H1 (cell line): ENCODE measurements around the gene CASTOR1. TPM values are rescaled to one million over a fixed set of nuclear protein-coding genes. Genes with fewer than 3 reads are reported as not detected.

ENCODE experiments used
- CTCF ChIA-PET: fragments of 300-600 bp; sonication (Branson Sonifier 250); formaldehyde crosslinking; loops from one replicate; lab custom pipeline; 2021; ENCODE audit not compliant: partially characterized antibody; lab: Charles Lee
- POLR2A ChIA-PET: fragments of 300-600 bp; sonication (Branson Sonifier 250); formaldehyde crosslinking; loops from one replicate; lab custom pipeline; 2021; ENCODE audit warnings: inconsistent platforms; ENCODE audit not compliant: partially characterized antibody; lab: Charles Lee
- DNase-seq, 2 experiments: peaks; one replicate each; pipeline versions ENCODE4 v3.0.0 to v3.0.0-alpha.2; 2010 to 2022; ENCODE audit warnings: low spot score in 2 of 2, low read depth in 1 of 2, mixed read lengths in 1 of 2
- FAIRE-seq: peaks from 2 replicates; lab custom pipeline; 2011; peaks lifted over from hg19 to GRCh38; lab: Jason Lieb, UNC
- H2AFZ ChIP-seq: 2 replicates; pipeline ENCODE4 v1.8.1; 2012; ENCODE audit warnings: low read length, inconsistent platforms
- H2AK5ac ChIP-seq: 2 replicates; pipeline ENCODE4 v1.6.1; 2013; ENCODE audit warnings: low read depth, low read length
- H2BK120ac ChIP-seq: replicated peaks from 2 replicates; pipeline ENCODE3; 2013; ENCODE audit warnings: low read depth, low read length, inconsistent platforms
- H2BK12ac ChIP-seq: 2 replicates; pipeline ENCODE4 v1.6.1; 2013; ENCODE audit warnings: low read depth, low read length
- H2BK15ac ChIP-seq: 2 replicates; pipeline ENCODE4 v1.6.1; 2013; ENCODE audit warnings: low read length
- H2BK20ac ChIP-seq: 2 replicates; pipeline ENCODE4 v1.6.1; 2013; ENCODE audit warnings: low read length
- H2BK5ac ChIP-seq: 2 replicates; pipeline ENCODE4 v1.6.1; 2013; ENCODE audit warnings: low read depth, low read length
- H3K14ac ChIP-seq: 2 replicates; pipeline ENCODE4 v1.6.1; 2013; ENCODE audit warnings: inconsistent platforms; ENCODE audit not compliant: insufficient read length
- H3K18ac ChIP-seq: 2 replicates; pipeline ENCODE4 v1.6.1; 2013; ENCODE audit warnings: low read length; ENCODE audit errors: extremely low read depth
- H3K23ac ChIP-seq: 2 replicates; pipeline ENCODE4 v1.6.1; 2013; ENCODE audit warnings: inconsistent platforms; ENCODE audit not compliant: insufficient read length
- H3K23me2 ChIP-seq: 2 replicates; pipeline ENCODE4 v1.6.1; 2013; ENCODE audit warnings: low read depth, low read length
- H3K27ac ChIP-seq: 2 replicates; pipeline ENCODE4 v1.6.1; 2011; ENCODE audit warnings: low read depth, low read length, inconsistent platforms
- H3K27me3 ChIP-seq, 4 experiments: replicated peaks in 1 of 4; 1 replicate in 1 of 4; 2 replicates in 3 of 4; pipeline versions ENCODE4 v1.6.1 to v1.8.1; 2011 to 2013; ENCODE audit warnings: low read length in 3 of 4, mild to moderate bottlenecking in 3 of 4, inconsistent platforms in 2 of 4, mixed read lengths in 2 of 4, moderate library complexity in 1 of 4; ENCODE audit not compliant: control insufficient read depth in 3 of 4, insufficient read depth in 3 of 4; ENCODE audit errors: extremely low read depth in 1 of 4
- H3K36me3 ChIP-seq, 4 experiments: 2 replicates each; pipeline versions ENCODE4 v1.6.1 to v1.8.1; 2011 to 2013; ENCODE audit warnings: mild to moderate bottlenecking in 4 of 4, low read length in 3 of 4, moderate library complexity in 2 of 4, control low read depth in 1 of 4, inconsistent platforms in 1 of 4; ENCODE audit not compliant: insufficient read depth in 4 of 4, control insufficient read depth in 2 of 4
- H3K4ac ChIP-seq: replicated peaks from 2 replicates; pipeline ENCODE3; 2013; ENCODE audit warnings: low read length, low read depth, mixed read lengths, inconsistent platforms; ENCODE audit not compliant: insufficient read length
- H3K4me1 ChIP-seq, 4 experiments: replicated peaks in 1 of 4; 1 replicate in 1 of 4; 2 replicates in 3 of 4; pipeline versions ENCODE4 v1.6.1 to v1.8.1; 2011 to 2013; ENCODE audit warnings: low read length in 3 of 4, inconsistent platforms in 2 of 4, mixed read lengths in 1 of 4; ENCODE audit not compliant: insufficient read depth in 4 of 4, control insufficient read depth in 3 of 4
- H3K4me2 ChIP-seq, 2 experiments: 2 replicates each; pipeline versions ENCODE4 v1.6.1 to v1.8.1; 2011 to 2013; ENCODE audit warnings: low read depth in 2 of 2, low read length in 2 of 2, control low read depth in 1 of 2, inconsistent platforms in 1 of 2, mild to moderate bottlenecking in 1 of 2; ENCODE audit not compliant: insufficient read depth in 1 of 2
- H3K4me3 ChIP-seq, 4 experiments: fragments of 200-600, 300-600 bp in 1 of 4; sonication (generic), shearing (Covaris generic), sonication (Bioruptor Twin) in 1 of 4; 2 replicates each; pipeline versions ENCODE4 v1.5.1 to v1.8.1; 2011 to 2016; ENCODE audit warnings: low read length in 4 of 4, low read depth in 3 of 4, control low read depth in 2 of 4, inconsistent platforms in 2 of 4, mild to moderate bottlenecking in 2 of 4, mixed read lengths in 1 of 4, moderate library complexity in 1 of 4; ENCODE audit not compliant: insufficient read depth in 2 of 4; ENCODE audit errors: extremely low read depth in 1 of 4
- H3K56ac ChIP-seq: replicated peaks from 2 replicates; pipeline ENCODE3; 2013; ENCODE audit warnings: low read depth, mild to moderate bottlenecking, mixed read lengths, low read length, inconsistent platforms; ENCODE audit not compliant: insufficient read length
- H3K79me1 ChIP-seq: 2 replicates; pipeline ENCODE4 v1.6.1; 2013; ENCODE audit warnings: low read depth, low read length, control low read depth
- H3K79me2 ChIP-seq, 2 experiments: 2 replicates each; pipeline versions ENCODE4 v1.6.1 to v1.8.1; 2012 to 2013; ENCODE audit warnings: low read length in 2 of 2, mild to moderate bottlenecking in 2 of 2, inconsistent platforms in 1 of 2; ENCODE audit not compliant: insufficient read depth in 2 of 2, control insufficient read depth in 1 of 2
- H3K9ac ChIP-seq, 4 experiments: replicated peaks in 1 of 4; 1 replicate in 1 of 4; 2 replicates in 3 of 4; pipeline versions ENCODE4 v1.6.1 to v1.8.1; 2011 to 2013; ENCODE audit warnings: low read depth in 3 of 4, low read length in 3 of 4, control low read depth in 2 of 4, mild to moderate bottlenecking in 2 of 4, moderate library complexity in 2 of 4, inconsistent platforms in 1 of 4; ENCODE audit errors: extremely low read depth in 1 of 4
- H3K9me3 ChIP-seq, 2 experiments: 2 replicates each; pipeline versions ENCODE4 v1.6.1 to v1.8.1; 2012 to 2013; ENCODE audit warnings: mild to moderate bottlenecking in 2 of 2, moderate library complexity in 2 of 2, control low read depth in 1 of 2, inconsistent platforms in 1 of 2, low read depth in 1 of 2, low read length in 1 of 2, mixed read lengths in 1 of 2; ENCODE audit not compliant: insufficient read depth in 2 of 2
- H4K20me1 ChIP-seq, 2 experiments: replicated peaks in 1 of 2; 2 replicates each; pipeline versions ENCODE3 to v1.8.1; 2011 to 2013; ENCODE audit warnings: inconsistent platforms in 2 of 2, low read length in 2 of 2, mild to moderate bottlenecking in 1 of 2; ENCODE audit not compliant: insufficient read depth in 2 of 2, control insufficient read depth in 1 of 2
- H4K5ac ChIP-seq: 2 replicates; pipeline ENCODE4 v1.6.1; 2013; ENCODE audit warnings: low read length, low read depth, mixed read lengths, inconsistent platforms; ENCODE audit not compliant: insufficient read length
- H4K8ac ChIP-seq: 2 replicates; pipeline ENCODE4 v1.8.0; 2013; ENCODE audit warnings: mild to moderate bottlenecking, moderate library complexity, low read length, inconsistent platforms; ENCODE audit not compliant: insufficient read depth; ENCODE audit errors: extremely low read depth
- H4K91ac ChIP-seq: replicated peaks from 2 replicates; pipeline ENCODE3; 2013; ENCODE audit warnings: low read length, mixed read lengths, inconsistent platforms; ENCODE audit not compliant: insufficient read length
- ATF2 ChIP-seq: IDR thresholded peaks from 2 replicates; pipeline ENCODE4 v1.6.1; 2012; ENCODE audit warnings: low read length, inconsistent platforms
- BRCA1 ChIP-seq: IDR thresholded peaks from 2 replicates; pipeline ENCODE4 v1.6.1; 2012; ENCODE audit warnings: low read depth, low read length, improper control_type of control experiment
- JUN ChIP-seq: IDR thresholded peaks from 2 replicates; pipeline ENCODE4 v1.6.1; 2011; ENCODE audit warnings: low read depth, mild to moderate bottlenecking, improper control_type of control experiment, low read length
- KDM4A ChIP-seq: IDR thresholded peaks from one replicate; pipeline ENCODE4 v1.7.1; 2012; ENCODE audit warnings: low read depth, mild to moderate bottlenecking, moderate library complexity, low read length, inconsistent platforms; ENCODE audit not compliant: severe bottlenecking
- RAD21 ChIP-seq, 2 experiments: IDR thresholded peaks in 1 of 2; conservative IDR thresholded peaks in 1 of 2; 2 replicates each; pipeline ENCODE4 v1.6.1; 2011; ENCODE audit warnings: low read depth in 2 of 2, low read length in 2 of 2, improper control_type of control experiment in 1 of 2, inconsistent platforms in 1 of 2, mild to moderate bottlenecking in 1 of 2, moderate library complexity in 1 of 2
- RFX5 ChIP-seq: IDR thresholded peaks from 2 replicates; pipeline ENCODE4 v1.6.1; 2011; ENCODE audit warnings: low read depth, low read length, improper control_type of control experiment, borderline replicate concordance
- SAP30 ChIP-seq: fragments of 300-600 bp; sonication (generic); IDR thresholded peaks from 2 replicates; pipeline ENCODE4 v1.7.1; 2012; ENCODE audit warnings: low read length, moderate library complexity, mild to moderate bottlenecking, inconsistent platforms; ENCODE audit not compliant: insufficient read depth, insufficient replicate concordance
- SP1 ChIP-seq: IDR thresholded peaks from 2 replicates; pipeline ENCODE4 v1.6.1; 2011; ENCODE audit warnings: low read depth, low read length
- SUZ12 ChIP-seq: fragments of 200-600 bp; sonication (generic); IDR thresholded peaks from 2 replicates; pipeline ENCODE4 v1.6.1; 2012; ENCODE audit warnings: mild to moderate bottlenecking, inconsistent platforms, low read length, moderate library complexity, mixed read lengths
- TAF1 ChIP-seq: IDR thresholded peaks from 2 replicates; pipeline ENCODE4 v1.6.1; 2011; ENCODE audit warnings: mild to moderate bottlenecking, low read depth, low read length
- TAF7 ChIP-seq: optimal IDR thresholded peaks from 2 replicates; pipeline ENCODE3; 2011; ENCODE audit warnings: low read depth, mild to moderate bottlenecking, inconsistent platforms, low read length, moderate library complexity, borderline replicate concordance
- WGBS, 2 experiments: shearing (Covaris generic) in 1 of 2; methylation state at CpG; one replicate each; pipeline versions ENCODE4 v1.1.6 to v1.1.7; 2013 to 2015; ENCODE audit warnings: low lambda C conversion rate in 2 of 2, mixed read lengths in 2 of 2, inconsistent platforms in 1 of 2, low coverage in 1 of 2, missing lambda C conversion rate in 1 of 2; ENCODE audit not compliant: insufficient replicate concordance in 2 of 2, insufficient coverage in 1 of 2, insufficient read length in 1 of 2; ENCODE audit errors: extremely low coverage in 1 of 2, missing lambda C conversion rate in 1 of 2; 5-methylcytosine and 5-hydroxymethylcytosine counted together
- polyA plus RNA-seq, 7 experiments: library from polyadenylated mRNA; depleted of rRNA in 3 of 7; stranded (reverse) in 5 of 7; unstranded in 2 of 7; fragments of >200 nt in 5 of 7; fragments of 200-250 nt in 2 of 7; gene quantifications; 1 replicate in 5 of 7; 2 replicates in 1 of 7; 4 replicates in 1 of 7; pipeline versions ENCODE4 v1.2.1 to v1.2.3, GENCODE V29; 2011 to 2013; ENCODE audit warnings: missing spikeins in 2 of 7, mixed read lengths in 2 of 7
- total RNA-seq: library from RNA; stranded (reverse); fragmentation: NEBNext Ultra II Directional; extraction: Animal tissue kit (Norgen Biotek cat#: 25700); gene quantifications from 2 replicates; pipeline ENCODE4 v1.2.1, GENCODE V29; 2021

The CASTOR1 gene
- total and polyA plus RNA-seq, 2 of the 8 experiments (the other 6 are each of a cell fraction or from before 2014, with no cell fraction given) = 10.3 to 36.0 TPM

- ChIA-PET POLR2A (no interaction called here), CTCF (interaction anchor here (0.6 to 9.1 kb wide), 15 partner anchors 7 to 177 kb away, joined by 3 to 203 read pairs (median 5); partner anchors contain the start of gene TBC1D10A)
- TF ChIP-seq SUZ12 (no peak), TAF7 (no peak), SAP30 (no peak), SP1 (no peak), TAF1 (no peak), KDM4A (no peak), BRCA1 (no peak), RFX5 (no peak), ATF2 (no peak), JUN (no peak), RAD21 (IDR thresholded peaks at IDR 0.05 in 1 of 2, conservative IDR thresholded peaks at IDR 0.05 in 1 of 2; ENCODE audit: low read depth in 2 of 2, low read length in 2 of 2) (no peak)
These were observed 4.0 kb downstream of the CASTOR1 start for GRCh38 chr22:30285176-30285845.

More at GRCh38 chr22:30285176-30285845, 4.0 kb downstream of the CASTOR1 start:
- no peak overlapping the region for H2BK15ac ChIP-seq
- H3K9me3 ChIP-seq = no peaks in the 10 kb centered on the region
- no peak overlapping the region for H3K27ac ChIP-seq
- H3K23me2 ChIP-seq = peaks cover 12% of the 10 kb centered on the region; the same call in 1 of the 2 replicates
- H2AK5ac ChIP-seq = no peak overlapping the region
- no peaks in the 10 kb centered on the region for H3K36me3 ChIP-seq
- no peak overlapping the region for H4K5ac ChIP-seq
- DNase-seq (no peak), FAIRE-seq (no peak)
- H3K23ac ChIP-seq = no peak overlapping the region
- no peak overlapping the region for H3K9ac ChIP-seq
- H4K8ac ChIP-seq = no peak overlapping the region
- H3K14ac ChIP-seq = no peak overlapping the region
- H3K18ac ChIP-seq = no peak overlapping the region
- H3K4me3 ChIP-seq = no peak overlapping the region
- H2BK120ac ChIP-seq = no peak overlapping the region
- WGBS, 2 experiments = 88% methylated on average over 26 of the region's 27 CpGs; no CpG with 5 or more reads in 1 of the 2 experiments
- no peak overlapping the region for H2BK20ac ChIP-seq
- no peak overlapping the region for H4K91ac ChIP-seq
- H2AFZ ChIP-seq = no peak overlapping the region
- H3K56ac ChIP-seq = no peak overlapping the region
- no peak overlapping the region for H3K4ac ChIP-seq
- H4K20me1 ChIP-seq = peaks cover 0 to 4% of the 10 kb centered on the region in 2 experiments
- H3K27me3 ChIP-seq = no peaks in the 10 kb centered on the region
- peaks cover 0 to 14% (median 10%) of the 10 kb centered on the region in 4 experiments; a peak in 6 of 7 replicates for H3K4me1 ChIP-seq
- H3K79me2 ChIP-seq = no peaks in the 10 kb centered on the region
- no peak overlapping the region for H3K4me2 ChIP-seq
- no peaks in the 10 kb centered on the region for H3K79me1 ChIP-seq
- H2BK12ac ChIP-seq = no peak overlapping the region
- no peak overlapping the region for H2BK5ac ChIP-seq
